Body of pancreas (tissue), 4 donors: ENCODE measurements around the gene PHLDA1.

Experiments
- POLR2A ChIP-seq, 3 donors: fragments of 450-650 bp; IDR thresholded peaks; one replicate each; pipeline ENCODE4 v1.6.1; 2016; ENCODE audit warnings: antibody characterized with exemption in 3 of 3, mild to moderate bottlenecking in 2 of 3
- TF ChIP-seq, protein P1 (sequence below), 7 experiments: fragments of 450-650 bp in 4 of 7; fragments of 200-600 bp in 3 of 7; sonication (generic) in 3 of 7; IDR thresholded peaks; one replicate each; pipeline ENCODE4 v1.5.1; 2016 to 2019; ENCODE audit warnings: antibody characterized with exemption in 7 of 7

DNA sequence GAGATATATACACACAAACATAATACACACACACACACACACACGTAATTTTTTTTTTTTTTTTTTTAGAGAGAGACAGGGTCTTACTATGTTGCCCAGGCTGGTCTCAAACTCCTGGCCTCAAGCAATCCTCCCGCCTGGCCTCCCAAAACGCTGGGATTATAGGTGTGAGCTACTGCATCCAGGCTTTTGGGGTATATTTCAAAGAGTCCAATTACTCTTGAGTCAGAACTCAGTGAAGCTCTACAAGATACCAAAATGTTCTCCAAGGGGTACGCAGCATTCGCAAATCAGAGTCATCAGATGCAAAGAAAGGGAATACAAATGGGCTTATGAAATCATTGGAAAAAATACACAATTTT lies 54.0 kb downstream of the PHLDA1 start:
- TF ChIP-seq, protein P1, sequence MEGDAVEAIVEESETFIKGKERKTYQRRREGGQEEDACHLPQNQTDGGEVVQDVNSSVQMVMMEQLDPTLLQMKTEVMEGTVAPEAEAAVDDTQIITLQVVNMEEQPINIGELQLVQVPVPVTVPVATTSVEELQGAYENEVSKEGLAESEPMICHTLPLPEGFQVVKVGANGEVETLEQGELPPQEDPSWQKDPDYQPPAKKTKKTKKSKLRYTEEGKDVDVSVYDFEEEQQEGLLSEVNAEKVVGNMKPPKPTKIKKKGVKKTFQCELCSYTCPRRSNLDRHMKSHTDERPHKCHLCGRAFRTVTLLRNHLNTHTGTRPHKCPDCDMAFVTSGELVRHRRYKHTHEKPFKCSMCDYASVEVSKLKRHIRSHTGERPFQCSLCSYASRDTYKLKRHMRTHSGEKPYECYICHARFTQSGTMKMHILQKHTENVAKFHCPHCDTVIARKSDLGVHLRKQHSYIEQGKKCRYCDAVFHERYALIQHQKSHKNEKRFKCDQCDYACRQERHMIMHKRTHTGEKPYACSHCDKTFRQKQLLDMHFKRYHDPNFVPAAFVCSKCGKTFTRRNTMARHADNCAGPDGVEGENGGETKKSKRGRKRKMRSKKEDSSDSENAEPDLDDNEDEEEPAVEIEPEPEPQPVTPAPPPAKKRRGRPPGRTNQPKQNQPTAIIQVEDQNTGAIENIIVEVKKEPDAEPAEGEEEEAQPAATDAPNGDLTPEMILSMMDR (IDR thresholded peaks at IDR 0.05): no peak
- TF ChIP-seq POLR2A (IDR thresholded peaks at IDR 0.05): no peak
